GM23338 (cell line): ENCODE results near the gene GRIK5. TPM values are rescaled to one million over a fixed set of nuclear protein-coding genes. Genes with fewer than 3 reads are reported as not detected.

Experiments used
- ATAC-seq: fragments of 200-7000 bp; cut with Tn5 transposase; 3 replicates; pipeline ENCODE4 v1.9.1; 2020
- DNase-seq: peaks from one replicate; pipeline ENCODE4 v3.0.0-alpha.2; 2015; ENCODE audit warnings: low spot score
- H2AFZ ChIP-seq: fragments of 200-600 bp; sonication (generic); 2 replicates; pipeline ENCODE4 v1.8.0; 2016; ENCODE audit warnings: antibody characterized with exemption, mild to moderate bottlenecking, moderate library complexity
- H3F3A ChIP-seq: fragments of 200-600 bp; sonication (generic); replicated peaks from 2 replicates; pipeline ENCODE4 v1.8.0; 2017; ENCODE audit warnings: antibody characterized with exemption, mixed run types, low read depth
- H3K27ac ChIP-seq: fragments of 200-600 bp; sonication (generic); 2 replicates; pipeline ENCODE4 v1.6.1; 2016; ENCODE audit warnings: low read depth
- H3K27me3 ChIP-seq: fragments of 200-600 bp; sonication (generic); 2 replicates; pipeline ENCODE4 v1.8.0; 2016; ENCODE audit warnings: mild to moderate bottlenecking, mixed run types, moderate library complexity; ENCODE audit not compliant: insufficient read depth
- H3K36me3 ChIP-seq: fragments of 200-600 bp; sonication (generic); 2 replicates; pipeline ENCODE4 v1.8.0; 2016; ENCODE audit warnings: mild to moderate bottlenecking; ENCODE audit not compliant: insufficient read depth
- H3K4me1 ChIP-seq: fragments of 200-600 bp; sonication (generic); 2 replicates; pipeline ENCODE4 v1.8.0; 2016; ENCODE audit warnings: mild to moderate bottlenecking, moderate library complexity; ENCODE audit not compliant: insufficient read depth
- H3K4me2 ChIP-seq: fragments of 200-600 bp; sonication (generic); 2 replicates; pipeline ENCODE4 v1.7.1; 2017; ENCODE audit warnings: mixed run types
- H3K4me3 ChIP-seq: fragments of 200-600 bp; sonication (generic); 2 replicates; pipeline ENCODE4 v1.6.1; 2016; ENCODE audit warnings: mixed run types
- H3K79me2 ChIP-seq: fragments of 200-600 bp; sonication (generic); replicated peaks from 2 replicates; pipeline ENCODE4 v1.8.0; 2017; ENCODE audit warnings: mild to moderate bottlenecking; ENCODE audit not compliant: insufficient read depth
- H3K9me2 ChIP-seq: fragments of 200-600 bp; sonication (generic); 2 replicates; pipeline ENCODE4 v1.8.0; 2017; ENCODE audit not compliant: insufficient read depth
- H4K20me1 ChIP-seq: fragments of 200-600 bp; sonication (generic); replicated peaks from 2 replicates; pipeline ENCODE4 v1.8.0; 2017; ENCODE audit warnings: mild to moderate bottlenecking; ENCODE audit not compliant: insufficient read depth
- H3K27ac Mint-ChIP-seq: 2 replicates; pipeline ENCODE4 v1.8.0; 2020; ENCODE audit warnings: inconsistent platforms, mild to moderate bottlenecking, moderate library complexity, mixed read lengths
- H3K27me3 Mint-ChIP-seq: 3 replicates; pipeline ENCODE4 v1.8.0; 2022; ENCODE audit warnings: low read depth, mild to moderate bottlenecking, moderate library complexity, mixed read lengths, inconsistent platforms; ENCODE audit not compliant: insufficient read depth, poor library complexity
- H3K36me3 Mint-ChIP-seq: 3 replicates; pipeline ENCODE4 v1.8.0; 2021; ENCODE audit warnings: low read depth, mild to moderate bottlenecking, inconsistent platforms, moderate library complexity, mixed read lengths
- H3K4me1 Mint-ChIP-seq: 3 replicates; pipeline ENCODE4 v1.8.0; 2020; ENCODE audit warnings: mild to moderate bottlenecking, inconsistent platforms, mixed read lengths
- H3K4me3 Mint-ChIP-seq: 3 replicates; pipeline ENCODE4 v1.8.0; 2021; ENCODE audit warnings: moderate library complexity, mild to moderate bottlenecking, inconsistent platforms, mixed read lengths
- H3K9me3 Mint-ChIP-seq: 3 replicates; pipeline ENCODE4 v1.8.0; 2020; ENCODE audit warnings: moderate library complexity, mild to moderate bottlenecking, inconsistent platforms, mixed read lengths
- JUNB ChIP-seq: IDR thresholded peaks from one replicate; pipeline ENCODE4 v1.6.1; 2016; ENCODE audit warnings: antibody characterized with exemption; ENCODE audit not compliant: unreplicated experiment
- POLR2AphosphoS5 ChIP-seq: IDR thresholded peaks from 2 replicates; pipeline ENCODE4 v1.6.1; 2016; ENCODE audit warnings: antibody characterized with exemption, low read depth
- ZNF114 ChIP-seq: fragments of 250-450 bp; sonication (Bioruptor Pico); IDR thresholded peaks from 2 replicates; pipeline ENCODE4 v1.5.0; 2020; ENCODE audit warnings: mild to moderate bottlenecking, moderate library complexity
- ZNF331 ChIP-seq: fragments of 250-450 bp; sonication (Bioruptor Pico); IDR thresholded peaks from 2 replicates; pipeline ENCODE4 v1.5.0; 2020; ENCODE audit warnings: low read depth, mild to moderate bottlenecking, moderate library complexity
- ZNF462 ChIP-seq: fragments of 250-450 bp; sonication (Bioruptor Pico); IDR thresholded peaks from 2 replicates; pipeline ENCODE4 v1.5.0; 2020; ENCODE audit warnings: mild to moderate bottlenecking, moderate library complexity
- polyA plus RNA-seq: library from polyadenylated mRNA; unstranded; fragments of >200 nt; fragmentation: Nextera tagmentation; extraction: Ambion mirVana; gene quantifications from 2 replicates; pipeline ENCODE4 v1.2.1, GENCODE V29; 2016
- total RNA-seq: library from RNA; depleted of rRNA; stranded (reverse); fragments of >200 nt; shearing (Covaris generic); gene quantifications from 2 replicates; pipeline ENCODE4 v1.2.3, GENCODE V29; 2014
- TF ChIP-seq, protein P1 (sequence below): IDR thresholded peaks from 2 replicates; pipeline ENCODE4 v1.6.1; 2016; ENCODE audit warnings: antibody characterized with exemption
- TF ChIP-seq, protein P2 (sequence below): IDR thresholded peaks from one replicate; pipeline ENCODE4 v1.6.1; 2018; ENCODE audit warnings: antibody characterized with exemption; ENCODE audit not compliant: unreplicated experiment

Gene GRIK5
- total and polyA plus RNA-seq, 2 experiments from 2014 or later = 5.1 to 42.5 TPM

DNA sequence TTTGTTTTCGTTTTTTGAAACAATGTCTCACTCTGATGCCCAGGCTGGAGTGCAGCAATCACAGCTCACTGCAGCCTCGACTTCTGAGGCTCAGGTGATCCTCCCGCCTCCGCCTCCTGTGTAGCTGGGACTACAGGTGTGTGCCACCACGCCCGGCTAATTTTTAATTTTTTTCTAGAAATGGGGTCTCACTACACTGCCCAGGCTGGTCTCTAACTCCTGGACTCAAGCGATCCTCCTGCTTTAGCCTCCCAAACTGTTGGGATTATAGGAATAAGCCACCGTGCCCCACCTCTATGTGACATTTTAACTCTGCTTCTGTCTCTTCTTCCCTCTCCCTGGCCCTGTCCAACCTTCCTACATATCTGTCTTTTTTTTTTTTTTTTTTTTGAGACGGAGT lies 81.1 kb downstream of the GRIK5 start:
- Histone ChIP-seq H3K9me2 (no peaks in the 10 kb centered on the region), H3K27ac (no peak overlapping the region), H2AFZ (no peak overlapping the region), H3F3A (0 out of 2 replicates have a peak, but pooled peaks cover 4% of the 10 kb centered on the region), H3K4me2 (no peak overlapping the region), H3K27me3 (peaks cover 6% of the 10 kb centered on the region; the same call in 1 of the 2 replicates), H3K4me3 (no peak overlapping the region), H3K4me1 (peaks cover 9% of the 10 kb centered on the region; the same call in 1 of the 2 replicates), H4K20me1 (peaks cover 3% of the 10 kb centered on the region), H3K79me2 (no peaks in the 10 kb centered on the region), H3K36me3 (0 out of 2 replicates have a peak, but pooled peaks cover 3% of the 10 kb centered on the region)
- Mint-ChIP-seq H3K9me3 (no peaks in the 10 kb centered on the region), H3K27ac (no peak overlapping the region), H3K27me3 (peaks cover 12% of the 10 kb centered on the region), H3K4me3 (no peak overlapping the region), H3K4me1 (peaks cover 9% of the 10 kb centered on the region), H3K36me3 (peaks cover 18% of the 10 kb centered on the region; the same call in 2 of the 3 replicates)
- ATAC-seq (no peak), DNase-seq (no peak)
- TF ChIP-seq POLR2AphosphoS5 = no peak

- Mint-ChIP-seq H3K27me3 (peaks cover 3% of the 10 kb centered on the region), H3K4me3 (no peak overlapping the region), H3K36me3 (peaks cover 18% of the 10 kb centered on the region; the same call in 2 of the 3 replicates), H3K4me1 (no peaks in the 10 kb centered on the region; the same call in 2 of the 3 replicates), H3K9me3 (no peaks in the 10 kb centered on the region), H3K27ac (no peak overlapping the region)
- H3K4me1 ChIP-seq = no peaks in the 10 kb centered on the region
- no peaks in the 10 kb centered on the region for H3K79me2 ChIP-seq
- no peak overlapping the region for H2AFZ ChIP-seq
- TF ChIP-seq ZNF331 = no peak
- no peak for TF ChIP-seq ZNF462 (CRISPR knock-in tag)
- TF ChIP-seq, protein P1, sequence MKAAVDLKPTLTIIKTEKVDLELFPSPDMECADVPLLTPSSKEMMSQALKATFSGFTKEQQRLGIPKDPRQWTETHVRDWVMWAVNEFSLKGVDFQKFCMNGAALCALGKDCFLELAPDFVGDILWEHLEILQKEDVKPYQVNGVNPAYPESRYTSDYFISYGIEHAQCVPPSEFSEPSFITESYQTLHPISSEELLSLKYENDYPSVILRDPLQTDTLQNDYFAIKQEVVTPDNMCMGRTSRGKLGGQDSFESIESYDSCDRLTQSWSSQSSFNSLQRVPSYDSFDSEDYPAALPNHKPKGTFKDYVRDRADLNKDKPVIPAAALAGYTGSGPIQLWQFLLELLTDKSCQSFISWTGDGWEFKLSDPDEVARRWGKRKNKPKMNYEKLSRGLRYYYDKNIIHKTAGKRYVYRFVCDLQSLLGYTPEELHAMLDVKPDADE = no peak
- TF ChIP-seq, protein P2, sequence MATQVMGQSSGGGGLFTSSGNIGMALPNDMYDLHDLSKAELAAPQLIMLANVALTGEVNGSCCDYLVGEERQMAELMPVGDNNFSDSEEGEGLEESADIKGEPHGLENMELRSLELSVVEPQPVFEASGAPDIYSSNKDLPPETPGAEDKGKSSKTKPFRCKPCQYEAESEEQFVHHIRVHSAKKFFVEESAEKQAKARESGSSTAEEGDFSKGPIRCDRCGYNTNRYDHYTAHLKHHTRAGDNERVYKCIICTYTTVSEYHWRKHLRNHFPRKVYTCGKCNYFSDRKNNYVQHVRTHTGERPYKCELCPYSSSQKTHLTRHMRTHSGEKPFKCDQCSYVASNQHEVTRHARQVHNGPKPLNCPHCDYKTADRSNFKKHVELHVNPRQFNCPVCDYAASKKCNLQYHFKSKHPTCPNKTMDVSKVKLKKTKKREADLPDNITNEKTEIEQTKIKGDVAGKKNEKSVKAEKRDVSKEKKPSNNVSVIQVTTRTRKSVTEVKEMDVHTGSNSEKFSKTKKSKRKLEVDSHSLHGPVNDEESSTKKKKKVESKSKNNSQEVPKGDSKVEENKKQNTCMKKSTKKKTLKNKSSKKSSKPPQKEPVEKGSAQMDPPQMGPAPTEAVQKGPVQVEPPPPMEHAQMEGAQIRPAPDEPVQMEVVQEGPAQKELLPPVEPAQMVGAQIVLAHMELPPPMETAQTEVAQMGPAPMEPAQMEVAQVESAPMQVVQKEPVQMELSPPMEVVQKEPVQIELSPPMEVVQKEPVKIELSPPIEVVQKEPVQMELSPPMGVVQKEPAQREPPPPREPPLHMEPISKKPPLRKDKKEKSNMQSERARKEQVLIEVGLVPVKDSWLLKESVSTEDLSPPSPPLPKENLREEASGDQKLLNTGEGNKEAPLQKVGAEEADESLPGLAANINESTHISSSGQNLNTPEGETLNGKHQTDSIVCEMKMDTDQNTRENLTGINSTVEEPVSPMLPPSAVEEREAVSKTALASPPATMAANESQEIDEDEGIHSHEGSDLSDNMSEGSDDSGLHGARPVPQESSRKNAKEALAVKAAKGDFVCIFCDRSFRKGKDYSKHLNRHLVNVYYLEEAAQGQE = no peak
- no peak for TF ChIP-seq JUNB
- no peak for TF ChIP-seq ZNF114 (CRISPR knock-in tag)
- peaks cover 3% of the 10 kb centered on the region for H4K20me1 ChIP-seq
- no peaks in the 10 kb centered on the region for H3K9me2 ChIP-seq
- H3K4me2 ChIP-seq = no peak overlapping the region
- ATAC-seq (no peak), DNase-seq (no peak)
- H3F3A ChIP-seq = 0 out of 2 replicates have a peak, but pooled peaks cover under 1% of the 10 kb centered on the region
- H3K4me3 ChIP-seq = no peak overlapping the region
- H3K27ac ChIP-seq = no peak overlapping the region
- no peaks in the 10 kb centered on the region for H3K27me3 ChIP-seq
- H3K36me3 ChIP-seq = 0 out of 2 replicates have a peak, but pooled peaks cover 3% of the 10 kb centered on the region
Observed at GRCh38 chr19:41987141-41987860, 82.7 kb downstream of the GRIK5 start.
